ENCODE results near the gene ID4. TPM values are rescaled to one million over a fixed set of nuclear protein-coding genes. Genes with fewer than 3 reads are reported as not detected.

Gene ID4, protein sequence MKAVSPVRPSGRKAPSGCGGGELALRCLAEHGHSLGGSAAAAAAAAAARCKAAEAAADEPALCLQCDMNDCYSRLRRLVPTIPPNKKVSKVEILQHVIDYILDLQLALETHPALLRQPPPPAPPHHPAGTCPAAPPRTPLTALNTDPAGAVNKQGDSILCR
- total RNA-seq, result 25.3 and 29.7 TPM in 2 replicates

DNA sequence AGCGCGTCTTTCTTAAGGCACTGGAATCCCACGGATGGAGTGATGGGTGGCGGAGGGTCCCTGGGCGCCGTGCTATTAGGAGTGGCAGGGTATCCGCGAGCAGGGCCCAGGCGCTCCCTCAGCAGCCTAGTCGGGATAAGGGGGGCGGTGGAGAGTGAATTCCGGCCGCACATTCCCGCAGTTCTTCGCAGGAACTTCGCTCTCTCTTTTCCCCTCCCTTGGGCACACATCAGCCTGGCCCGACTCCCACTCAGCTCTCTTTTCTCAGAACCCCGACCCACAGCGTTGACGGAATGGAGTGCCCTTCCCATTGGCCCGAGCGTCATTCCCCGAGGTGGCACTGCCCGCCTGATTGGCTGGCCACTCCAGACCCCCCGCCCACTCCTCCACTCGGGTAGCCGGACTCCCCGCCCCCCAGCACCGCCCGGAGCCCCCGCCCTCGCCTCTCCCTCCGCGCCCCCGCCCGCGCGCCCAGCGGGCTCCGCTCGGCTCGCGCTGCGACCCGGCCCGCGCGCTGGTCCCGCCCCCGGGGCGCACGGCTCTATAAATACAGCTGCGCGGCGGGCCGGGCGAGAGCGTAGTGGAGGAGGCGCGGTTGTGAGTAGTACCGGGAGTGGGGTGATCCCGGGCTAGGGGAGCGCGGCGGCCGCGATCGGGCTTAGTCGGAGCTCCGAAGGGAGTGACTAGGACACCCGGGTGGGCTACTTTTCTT, at the start of gene ID4:
Gene ID4, plus strand, starts transcription at position 572 of the 712 bp plus-strand sequence. CDS start 385 bp downstream, outside the sequence.
- Histone ChIP-seq H4K20me1 (ENCODE audit: insufficient read depth, low read length) (peaks cover 5% of the 10 kb centered on the region), H2AFZ (ENCODE audit: low read length) (peak within 1 kb of the TSS; percentile 99), H3K27ac (ENCODE audit: low read depth, low read length) (peak within 1 kb of the TSS; percentile 90), H3K4me2 (ENCODE audit: insufficient read depth, low read length) (peak within 1 kb of the TSS; percentile 97), H3K4me3 (ENCODE audit: insufficient read depth, low read length) (peak within 1 kb of the TSS; percentile 90), H3K27me3 (ENCODE audit: insufficient read depth, low read length) (no peaks in the 10 kb centered on the region), H3K4me1 (ENCODE audit: insufficient read depth, low read length) (peaks cover 11% of the 10 kb centered on the region), H3K9me3 (ENCODE audit: low read depth, low read length) (no peaks in the 10 kb centered on the region), H3K79me2 (ENCODE audit: insufficient read depth, low read length) (peaks cover 19% of the 10 kb centered on the region), H3K36me3 (ENCODE audit: insufficient read depth, low read length) (no peaks in the 10 kb centered on the region)
- peak; percentile 100 for DNase-seq (ENCODE audit: insufficient read length, low spot score, missing footprints)
- TF ChIP-seq, protein P1, sequence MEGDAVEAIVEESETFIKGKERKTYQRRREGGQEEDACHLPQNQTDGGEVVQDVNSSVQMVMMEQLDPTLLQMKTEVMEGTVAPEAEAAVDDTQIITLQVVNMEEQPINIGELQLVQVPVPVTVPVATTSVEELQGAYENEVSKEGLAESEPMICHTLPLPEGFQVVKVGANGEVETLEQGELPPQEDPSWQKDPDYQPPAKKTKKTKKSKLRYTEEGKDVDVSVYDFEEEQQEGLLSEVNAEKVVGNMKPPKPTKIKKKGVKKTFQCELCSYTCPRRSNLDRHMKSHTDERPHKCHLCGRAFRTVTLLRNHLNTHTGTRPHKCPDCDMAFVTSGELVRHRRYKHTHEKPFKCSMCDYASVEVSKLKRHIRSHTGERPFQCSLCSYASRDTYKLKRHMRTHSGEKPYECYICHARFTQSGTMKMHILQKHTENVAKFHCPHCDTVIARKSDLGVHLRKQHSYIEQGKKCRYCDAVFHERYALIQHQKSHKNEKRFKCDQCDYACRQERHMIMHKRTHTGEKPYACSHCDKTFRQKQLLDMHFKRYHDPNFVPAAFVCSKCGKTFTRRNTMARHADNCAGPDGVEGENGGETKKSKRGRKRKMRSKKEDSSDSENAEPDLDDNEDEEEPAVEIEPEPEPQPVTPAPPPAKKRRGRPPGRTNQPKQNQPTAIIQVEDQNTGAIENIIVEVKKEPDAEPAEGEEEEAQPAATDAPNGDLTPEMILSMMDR (IDR thresholded peaks at IDR 0.05; ENCODE audit: extremely low read depth, low read depth, low read length), result no peak

DNA sequence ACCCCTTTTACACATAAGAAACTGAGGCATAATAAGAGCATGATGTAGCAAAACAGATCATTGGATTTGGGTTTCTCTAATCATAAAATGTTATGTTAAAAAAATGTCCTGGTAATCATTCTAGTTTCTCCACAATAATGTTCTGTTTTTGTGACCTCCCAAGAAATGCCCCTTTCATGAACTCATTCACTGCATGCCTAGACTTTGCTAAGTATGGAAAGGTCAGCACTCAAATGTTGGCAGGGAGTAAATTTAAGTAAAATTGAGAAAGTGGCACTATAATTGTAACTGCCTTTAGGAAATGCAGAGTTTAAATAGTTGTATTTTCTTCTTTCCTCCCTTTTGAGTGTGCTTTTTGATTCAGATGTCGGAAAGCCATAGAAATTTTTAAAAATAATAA, 48.5 kb upstream of the ID4 start:
- DNase-seq (ENCODE audit: insufficient read length, low spot score, missing footprints), result no peak
- TF ChIP-seq, protein P1 (IDR thresholded peaks at IDR 0.05; ENCODE audit: extremely low read depth, low read depth, low read length), result no peak

DNA sequence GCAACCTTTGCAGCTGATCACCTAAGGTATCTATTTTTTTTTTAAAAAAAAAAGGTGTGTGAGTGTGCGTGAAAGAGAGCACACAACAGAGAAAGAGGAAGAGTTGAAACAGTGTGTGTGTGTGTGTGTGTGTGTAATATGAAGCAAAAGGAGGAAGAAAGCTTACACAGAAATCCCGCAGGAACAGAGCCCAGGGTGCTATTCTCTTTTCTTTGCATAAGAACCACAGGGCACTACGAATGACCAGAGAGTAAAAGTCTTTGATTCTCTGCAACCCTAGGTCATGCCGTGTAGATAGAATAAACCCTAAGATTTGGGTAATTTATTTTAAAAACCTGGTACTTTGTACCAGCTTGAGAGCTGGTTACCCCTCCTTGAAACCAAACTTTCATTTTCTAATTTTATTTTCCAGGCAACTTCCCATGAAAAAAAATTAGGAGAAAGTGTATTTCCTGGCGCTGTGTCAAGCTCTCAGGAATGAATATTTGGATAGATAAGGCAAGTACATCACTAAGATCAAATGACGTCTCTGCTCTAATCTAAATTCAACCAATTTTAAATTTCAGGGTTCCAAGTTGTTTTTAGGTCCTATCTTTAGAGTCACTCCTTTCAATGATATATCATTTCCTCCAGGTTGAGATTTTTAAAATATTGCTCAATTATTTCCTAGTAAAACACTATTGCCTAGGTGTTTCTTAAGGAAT, 47.9 kb upstream of the ID4 start:
- Histone ChIP-seq H3K9me3 (ENCODE audit: low read depth, low read length) (no peaks in the 10 kb centered on the region), H3K27me3 (ENCODE audit: insufficient read depth, low read length) (no peaks in the 10 kb centered on the region), H3K4me1 (ENCODE audit: insufficient read depth, low read length) (peaks cover 10% of the 10 kb centered on the region), H4K20me1 (ENCODE audit: insufficient read depth, low read length) (no peaks in the 10 kb centered on the region), H3K4me3 (ENCODE audit: insufficient read depth, low read length) (peak overlapping the region; percentile 36), H3K4me2 (ENCODE audit: insufficient read depth, low read length) (peak overlapping the region; percentile 62), H2AFZ (ENCODE audit: low read length) (peak overlapping the region; percentile 45), H3K79me2 (ENCODE audit: insufficient read depth, low read length) (no peaks in the 10 kb centered on the region), H3K27ac (ENCODE audit: low read depth, low read length) (no peak overlapping the region), H3K36me3 (ENCODE audit: insufficient read depth, low read length) (no peaks in the 10 kb centered on the region)
- DNase-seq (ENCODE audit: insufficient read length, low spot score, missing footprints), result no peak
- TF ChIP-seq, protein P1 (IDR thresholded peaks at IDR 0.05; ENCODE audit: extremely low read depth, low read depth, low read length), result no peak

More for the DNA sequence above, 48.5 kb upstream of the ID4 start:
- no peak overlapping the region for H3K27ac ChIP-seq (ENCODE audit: low read depth, low read length)
- H3K9me3 ChIP-seq (ENCODE audit: low read depth, low read length), result no peaks in the 10 kb centered on the region
- no peaks in the 10 kb centered on the region for H3K27me3 ChIP-seq (ENCODE audit: insufficient read depth, low read length)
- H4K20me1 ChIP-seq (ENCODE audit: insufficient read depth, low read length), result no peaks in the 10 kb centered on the region
- no peaks in the 10 kb centered on the region for H3K36me3 ChIP-seq (ENCODE audit: insufficient read depth, low read length)
- H3K4me3 ChIP-seq (ENCODE audit: insufficient read depth, low read length), result no peak overlapping the region
- H3K4me2 ChIP-seq (ENCODE audit: insufficient read depth, low read length), result peak overlapping the region; percentile 62
- H3K79me2 ChIP-seq (ENCODE audit: insufficient read depth, low read length), result no peaks in the 10 kb centered on the region
- H3K4me1 ChIP-seq (ENCODE audit: insufficient read depth, low read length), result peaks cover 10% of the 10 kb centered on the region
- peak overlapping the region; percentile 20 for H2AFZ ChIP-seq (ENCODE audit: low read length)

DNA sequence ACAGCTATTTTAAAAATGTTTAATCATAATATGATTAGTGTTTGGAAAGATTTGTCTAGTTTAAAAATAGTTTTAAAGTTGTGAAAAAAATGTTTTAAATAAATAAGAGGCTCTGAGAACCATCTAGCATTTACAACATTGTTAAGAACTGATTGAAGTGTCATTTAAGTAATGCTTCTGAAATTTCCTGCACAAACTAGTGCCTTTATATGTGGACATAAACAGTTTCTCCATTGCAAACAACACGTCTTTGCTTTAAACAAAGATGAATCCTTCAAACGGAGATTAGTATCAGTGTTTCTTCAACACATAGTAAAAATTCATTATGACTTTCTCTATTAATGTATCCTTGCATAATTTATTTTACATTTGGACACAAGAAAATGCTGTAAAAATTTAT, 45.9 kb upstream of the ID4 start:
- no peak for DNase-seq (ENCODE audit: insufficient read length, low spot score, missing footprints)
- H3K27me3 ChIP-seq (ENCODE audit: insufficient read depth, low read length), result no peaks in the 10 kb centered on the region
- H3K9me3 ChIP-seq (ENCODE audit: low read depth, low read length), result no peaks in the 10 kb centered on the region
- no peak overlapping the region for H3K4me3 ChIP-seq (ENCODE audit: insufficient read depth, low read length)
- no peak overlapping the region for H2AFZ ChIP-seq (ENCODE audit: low read length)
- H3K27ac ChIP-seq (ENCODE audit: low read depth, low read length), result no peak overlapping the region
- no peaks in the 10 kb centered on the region for H4K20me1 ChIP-seq (ENCODE audit: insufficient read depth, low read length)
- no peaks in the 10 kb centered on the region for H3K36me3 ChIP-seq (ENCODE audit: insufficient read depth, low read length)
- no peak overlapping the region for H3K4me2 ChIP-seq (ENCODE audit: insufficient read depth, low read length)
- TF ChIP-seq, protein P1 (IDR thresholded peaks at IDR 0.05; ENCODE audit: extremely low read depth, low read depth, low read length), result no peak
- peaks cover 14% of the 10 kb centered on the region for H3K4me1 ChIP-seq (ENCODE audit: insufficient read depth, low read length)
- no peaks in the 10 kb centered on the region for H3K79me2 ChIP-seq (ENCODE audit: insufficient read depth, low read length)

All from osteoblast (primary cell).